ENCODE results near the gene ADCY6.
A peak's percentile ranks its signal among the peaks of the same experiment; 100 is the strongest.

ADCY6 gene

DNA sequence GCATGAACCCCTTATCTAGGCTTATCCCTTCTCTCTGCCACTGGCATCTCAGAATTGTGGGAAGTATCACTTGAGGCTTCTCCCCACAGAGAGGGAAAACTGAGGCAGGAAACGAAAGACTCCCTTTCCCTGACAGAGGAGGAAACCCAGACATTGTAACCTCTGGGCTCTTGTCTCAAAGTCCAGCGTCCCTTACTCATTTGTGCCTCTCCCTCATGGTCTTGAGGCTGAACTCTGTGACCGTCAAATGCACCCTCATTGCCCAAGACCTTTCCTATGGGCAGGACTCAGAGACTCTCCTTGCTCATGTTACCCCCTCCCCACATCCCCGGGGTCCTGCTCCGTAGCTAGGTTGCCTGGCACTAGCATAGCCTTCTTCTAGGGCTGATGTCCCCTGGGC lies 33.2 kb upstream of the ADCY6 start:
- no peak for DNase-seq (ENCODE audit: low read depth)
- TF ChIP-seq, protein P1, sequence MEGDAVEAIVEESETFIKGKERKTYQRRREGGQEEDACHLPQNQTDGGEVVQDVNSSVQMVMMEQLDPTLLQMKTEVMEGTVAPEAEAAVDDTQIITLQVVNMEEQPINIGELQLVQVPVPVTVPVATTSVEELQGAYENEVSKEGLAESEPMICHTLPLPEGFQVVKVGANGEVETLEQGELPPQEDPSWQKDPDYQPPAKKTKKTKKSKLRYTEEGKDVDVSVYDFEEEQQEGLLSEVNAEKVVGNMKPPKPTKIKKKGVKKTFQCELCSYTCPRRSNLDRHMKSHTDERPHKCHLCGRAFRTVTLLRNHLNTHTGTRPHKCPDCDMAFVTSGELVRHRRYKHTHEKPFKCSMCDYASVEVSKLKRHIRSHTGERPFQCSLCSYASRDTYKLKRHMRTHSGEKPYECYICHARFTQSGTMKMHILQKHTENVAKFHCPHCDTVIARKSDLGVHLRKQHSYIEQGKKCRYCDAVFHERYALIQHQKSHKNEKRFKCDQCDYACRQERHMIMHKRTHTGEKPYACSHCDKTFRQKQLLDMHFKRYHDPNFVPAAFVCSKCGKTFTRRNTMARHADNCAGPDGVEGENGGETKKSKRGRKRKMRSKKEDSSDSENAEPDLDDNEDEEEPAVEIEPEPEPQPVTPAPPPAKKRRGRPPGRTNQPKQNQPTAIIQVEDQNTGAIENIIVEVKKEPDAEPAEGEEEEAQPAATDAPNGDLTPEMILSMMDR (conservative IDR thresholded peaks at IDR 0.05; ENCODE audit: low read length): no peak
- no peak overlapping the region for H3K4me3 ChIP-seq (ENCODE audit: low read length)

DNA sequence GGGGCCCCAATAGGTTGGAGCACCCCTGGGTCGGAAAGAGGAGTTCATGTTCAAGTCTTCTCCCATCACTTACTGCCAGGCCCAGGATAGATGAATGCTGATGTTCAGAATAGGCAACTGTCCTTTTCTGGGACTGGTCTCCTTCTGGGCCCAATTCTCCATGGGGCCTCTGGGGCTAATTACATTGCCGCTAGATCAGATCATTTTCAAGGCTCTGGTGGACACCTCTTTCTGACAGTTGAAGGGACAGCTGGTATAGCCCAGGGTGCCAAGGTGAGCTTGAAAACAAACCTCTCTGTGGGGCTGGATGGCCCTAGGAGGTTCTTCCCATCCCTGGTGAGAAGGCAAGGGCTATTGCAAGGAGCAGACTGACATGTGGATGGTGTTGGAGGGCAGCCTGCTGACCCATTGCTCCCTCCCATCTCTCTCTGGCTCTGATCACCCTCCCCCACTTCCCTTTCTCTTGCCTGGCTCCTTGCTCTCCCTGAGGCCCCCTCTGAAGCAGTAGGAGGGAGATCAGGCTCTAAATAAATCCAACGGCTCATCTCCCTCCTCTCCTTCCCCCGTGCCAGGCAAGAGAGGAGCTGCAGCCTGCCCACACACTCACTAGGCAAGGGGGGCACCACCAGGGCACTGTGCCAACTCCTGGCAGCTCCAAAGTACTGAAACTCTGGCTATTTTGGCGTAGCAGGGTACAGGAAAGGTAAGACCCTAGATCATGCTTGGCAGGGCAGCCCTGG lies 31.3 kb upstream of the ADCY6 start:
- H3K4me3 ChIP-seq (ENCODE audit: low read length): no peak overlapping the region
- no peak for DNase-seq (ENCODE audit: low read depth)
- TF ChIP-seq, protein P1 (conservative IDR thresholded peaks at IDR 0.05; ENCODE audit: low read length): no peak

DNA sequence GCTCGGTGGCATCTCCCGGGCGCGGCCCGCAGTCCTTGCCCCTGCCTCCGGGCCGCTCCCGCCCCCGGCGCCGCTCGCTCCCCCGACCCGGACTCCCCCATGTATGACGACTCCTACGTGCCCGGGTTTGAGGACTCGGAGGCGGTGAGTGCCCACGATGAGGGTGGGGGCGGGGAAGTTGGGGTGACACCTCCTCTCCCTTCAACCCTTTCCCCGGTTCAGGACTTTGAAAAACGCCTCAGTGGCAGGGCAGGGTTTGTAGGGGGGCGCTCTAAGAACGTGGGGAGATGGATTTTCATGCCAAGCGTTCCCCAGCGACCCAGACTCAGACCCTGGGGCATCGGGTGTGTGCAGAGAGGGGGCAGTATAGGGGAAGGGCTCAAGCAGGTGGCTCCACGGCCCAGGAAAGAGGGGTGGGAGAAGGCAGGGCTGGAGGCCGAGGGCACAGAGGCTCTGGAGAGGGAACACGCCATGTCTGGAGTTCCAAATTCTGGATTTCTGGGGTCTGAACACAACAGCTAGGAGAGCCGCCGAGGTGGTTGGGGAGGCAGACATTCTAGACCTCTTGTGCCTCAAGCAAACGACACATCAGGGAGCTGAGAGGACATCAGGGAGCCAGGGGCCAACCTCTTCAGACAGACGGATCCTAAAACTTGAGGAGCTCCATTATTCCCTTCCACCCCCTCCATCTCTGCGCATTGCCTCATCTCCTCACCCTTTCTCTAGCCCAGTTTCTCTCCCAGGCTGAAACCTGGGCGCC lies 30.1 kb upstream of the ADCY6 start:
- TF ChIP-seq, protein P1 (conservative IDR thresholded peaks at IDR 0.05; ENCODE audit: low read length): peak; percentile 10; the same call in 1 of the 2 replicates
- H3K4me3 ChIP-seq (ENCODE audit: low read length): peak overlapping the region; percentile 76
- DNase-seq (ENCODE audit: low read depth): no peak

GRCh38 chr12:48817873-48818830 lies 29.3 kb upstream of the ADCY6 start, which contains the start of gene CACNB3:
CACNB3 (plus strand) TSS chr12:48818496; CDS start chr12:48818930, 434 bp downstream.
- H3K4me3 ChIP-seq (ENCODE audit: low read length): peak within 1 kb of the TSS; percentile 76
- peak; percentile 32 for DNase-seq (ENCODE audit: low read depth)
- TF ChIP-seq, protein P1 (conservative IDR thresholded peaks at IDR 0.05; ENCODE audit: low read length): no peak

DNA sequence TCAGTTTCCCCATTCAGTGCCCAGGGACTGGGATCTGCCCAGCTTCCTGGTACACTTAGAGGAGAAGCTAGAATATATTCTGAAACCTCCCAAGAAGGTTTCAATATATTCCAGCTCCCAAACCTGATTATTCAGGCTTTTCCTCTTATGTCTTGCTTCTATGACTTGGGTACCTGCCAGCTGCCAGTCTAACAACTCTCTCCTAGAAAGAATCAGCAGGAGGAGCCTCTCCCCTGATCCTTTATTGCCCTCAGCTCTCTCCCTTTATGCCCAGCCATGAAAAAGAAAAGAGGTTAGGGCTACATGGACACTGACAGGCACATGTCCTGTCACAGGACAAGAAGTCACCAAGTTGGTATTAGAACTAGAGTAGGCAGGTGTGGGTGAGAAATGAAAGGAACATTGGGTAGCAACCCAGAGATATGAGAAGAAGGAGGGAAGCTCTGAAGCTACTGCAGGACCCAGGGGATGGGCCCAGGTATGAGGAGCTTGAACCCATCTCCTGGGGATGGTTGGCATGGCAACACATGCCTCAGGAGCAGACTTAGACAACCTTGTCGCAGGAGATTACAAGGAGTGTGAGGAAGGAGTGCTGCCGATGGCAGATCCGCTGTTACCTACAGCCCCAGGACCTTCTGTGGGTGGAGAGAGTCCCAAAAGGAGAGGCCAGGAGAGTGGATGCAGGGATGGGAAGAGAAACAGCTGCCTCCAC lies 27.4 kb upstream of the ADCY6 start:
- TF ChIP-seq, protein P1 (conservative IDR thresholded peaks at IDR 0.05; ENCODE audit: low read length): no peak
- no peak for DNase-seq (ENCODE audit: low read depth)
- H3K4me3 ChIP-seq (ENCODE audit: low read length): peak overlapping the region; percentile 91
